Esophagus squamous epithelium (tissue), 4 donors: Measurements from ENCODE around the gene MIER2.
"Not testable (repeated sequence)": the region's sequence is repeated elsewhere in the genome, so short reads cannot be mapped to it uniquely, and the experiment has no call there.

Experiments used
- POLR2A ChIP-seq, 4 donors: fragments of 450-650 bp; IDR thresholded peaks; one replicate each; pipeline ENCODE4 v1.6.1; 2017; ENCODE audit warnings: antibody characterized with exemption in 4 of 4, mild to moderate bottlenecking in 4 of 4, moderate library complexity in 3 of 4
- TF ChIP-seq, protein P1 (sequence below), 6 experiments: fragments of 450-650 bp in 4 of 6; fragments of 200-600 bp in 2 of 6; sonication (generic) in 2 of 6; IDR thresholded peaks; one replicate each; pipeline ENCODE4 v1.5.1; 2016 to 2019; ENCODE audit warnings: antibody characterized with exemption in 6 of 6, mild to moderate bottlenecking in 4 of 6, moderate library complexity in 4 of 6

DNA sequence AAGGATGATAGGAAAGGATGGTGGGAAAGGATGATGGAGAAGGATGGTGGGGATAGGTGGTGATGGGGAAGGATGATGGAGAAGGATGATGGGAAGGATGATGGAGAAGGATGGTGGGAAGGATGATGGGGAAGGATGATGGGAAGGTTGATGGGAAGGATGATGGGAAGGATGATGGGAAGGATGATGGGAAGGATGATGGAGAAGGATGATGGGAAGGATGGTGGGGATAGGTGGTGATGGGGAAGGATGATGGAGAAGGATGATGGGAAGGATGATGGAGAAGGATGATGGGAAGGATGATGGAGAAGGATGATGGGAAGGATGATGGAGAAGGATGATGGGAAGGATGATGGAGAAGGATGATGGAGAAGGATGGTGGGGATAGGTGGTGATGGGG lies 49.0 kb upstream of the MIER2 start:
- not testable (repeated sequence) for TF ChIP-seq POLR2A (IDR thresholded peaks at IDR 0.05)
- TF ChIP-seq, protein P1, sequence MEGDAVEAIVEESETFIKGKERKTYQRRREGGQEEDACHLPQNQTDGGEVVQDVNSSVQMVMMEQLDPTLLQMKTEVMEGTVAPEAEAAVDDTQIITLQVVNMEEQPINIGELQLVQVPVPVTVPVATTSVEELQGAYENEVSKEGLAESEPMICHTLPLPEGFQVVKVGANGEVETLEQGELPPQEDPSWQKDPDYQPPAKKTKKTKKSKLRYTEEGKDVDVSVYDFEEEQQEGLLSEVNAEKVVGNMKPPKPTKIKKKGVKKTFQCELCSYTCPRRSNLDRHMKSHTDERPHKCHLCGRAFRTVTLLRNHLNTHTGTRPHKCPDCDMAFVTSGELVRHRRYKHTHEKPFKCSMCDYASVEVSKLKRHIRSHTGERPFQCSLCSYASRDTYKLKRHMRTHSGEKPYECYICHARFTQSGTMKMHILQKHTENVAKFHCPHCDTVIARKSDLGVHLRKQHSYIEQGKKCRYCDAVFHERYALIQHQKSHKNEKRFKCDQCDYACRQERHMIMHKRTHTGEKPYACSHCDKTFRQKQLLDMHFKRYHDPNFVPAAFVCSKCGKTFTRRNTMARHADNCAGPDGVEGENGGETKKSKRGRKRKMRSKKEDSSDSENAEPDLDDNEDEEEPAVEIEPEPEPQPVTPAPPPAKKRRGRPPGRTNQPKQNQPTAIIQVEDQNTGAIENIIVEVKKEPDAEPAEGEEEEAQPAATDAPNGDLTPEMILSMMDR (IDR thresholded peaks at IDR 0.05) = not testable (repeated sequence)
